WI38 (cell line): ENCODE measurements around the gene PSMC3.

Experiments
- H3K4me3 ChIP-seq: 2 replicates; pipeline ENCODE4 v1.5.1; 2011; ENCODE audit warnings: low read depth, mild to moderate bottlenecking, control low read depth, low read length
- TF ChIP-seq, protein P1 (sequence below): IDR thresholded peaks from 2 replicates; pipeline ENCODE4 v1.5.1; 2012; ENCODE audit warnings: low read depth, mild to moderate bottlenecking, control low read depth, low read length

Gene PSMC3

DNA sequence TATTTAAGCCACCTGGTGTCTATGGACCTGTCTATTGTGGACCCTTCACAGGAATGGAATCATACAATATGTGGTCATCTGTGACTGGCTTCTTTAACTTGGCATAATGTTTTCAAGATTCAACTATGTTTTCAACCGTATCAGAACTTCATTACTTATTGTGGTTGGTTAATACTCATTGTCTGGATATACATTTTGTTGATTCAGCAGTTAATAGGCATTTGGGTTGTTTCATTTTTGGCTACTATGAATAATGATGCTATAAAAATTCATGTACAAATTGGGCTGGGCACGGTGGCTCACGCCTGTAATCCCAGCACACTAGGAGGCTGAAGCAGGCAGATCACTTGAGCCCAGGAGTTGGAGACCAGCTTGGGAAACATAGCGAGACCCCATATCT is 25.2 kb upstream of the PSMC3 start:
- TF ChIP-seq, protein P1, sequence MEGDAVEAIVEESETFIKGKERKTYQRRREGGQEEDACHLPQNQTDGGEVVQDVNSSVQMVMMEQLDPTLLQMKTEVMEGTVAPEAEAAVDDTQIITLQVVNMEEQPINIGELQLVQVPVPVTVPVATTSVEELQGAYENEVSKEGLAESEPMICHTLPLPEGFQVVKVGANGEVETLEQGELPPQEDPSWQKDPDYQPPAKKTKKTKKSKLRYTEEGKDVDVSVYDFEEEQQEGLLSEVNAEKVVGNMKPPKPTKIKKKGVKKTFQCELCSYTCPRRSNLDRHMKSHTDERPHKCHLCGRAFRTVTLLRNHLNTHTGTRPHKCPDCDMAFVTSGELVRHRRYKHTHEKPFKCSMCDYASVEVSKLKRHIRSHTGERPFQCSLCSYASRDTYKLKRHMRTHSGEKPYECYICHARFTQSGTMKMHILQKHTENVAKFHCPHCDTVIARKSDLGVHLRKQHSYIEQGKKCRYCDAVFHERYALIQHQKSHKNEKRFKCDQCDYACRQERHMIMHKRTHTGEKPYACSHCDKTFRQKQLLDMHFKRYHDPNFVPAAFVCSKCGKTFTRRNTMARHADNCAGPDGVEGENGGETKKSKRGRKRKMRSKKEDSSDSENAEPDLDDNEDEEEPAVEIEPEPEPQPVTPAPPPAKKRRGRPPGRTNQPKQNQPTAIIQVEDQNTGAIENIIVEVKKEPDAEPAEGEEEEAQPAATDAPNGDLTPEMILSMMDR = no peak

DNA sequence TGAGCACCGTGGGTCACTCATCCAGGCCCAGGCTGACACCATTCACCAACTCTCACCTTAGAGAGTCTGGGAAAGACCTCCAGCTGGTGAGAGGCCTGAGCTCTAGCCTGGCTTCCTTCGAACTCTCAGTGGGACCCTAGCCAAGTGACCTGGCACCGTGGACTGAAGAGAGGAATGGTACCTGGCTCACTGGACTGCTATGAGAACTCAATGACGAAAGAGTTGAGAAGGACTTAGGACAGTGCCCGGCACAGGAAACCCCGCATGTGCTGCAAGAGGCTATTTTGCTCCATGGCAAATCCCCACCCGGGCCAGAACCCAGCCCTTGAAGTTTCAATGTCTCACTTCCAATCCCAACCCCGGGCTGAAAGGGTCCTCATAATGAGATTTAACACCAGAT is 23.3 kb upstream of the PSMC3 start:
- TF ChIP-seq, protein P1 = no peak
- H3K4me3 ChIP-seq = no peak overlapping the region

More for the DNA sequence above, 25.2 kb upstream of the PSMC3 start:
- no peak overlapping the region for H3K4me3 ChIP-seq

DNA sequence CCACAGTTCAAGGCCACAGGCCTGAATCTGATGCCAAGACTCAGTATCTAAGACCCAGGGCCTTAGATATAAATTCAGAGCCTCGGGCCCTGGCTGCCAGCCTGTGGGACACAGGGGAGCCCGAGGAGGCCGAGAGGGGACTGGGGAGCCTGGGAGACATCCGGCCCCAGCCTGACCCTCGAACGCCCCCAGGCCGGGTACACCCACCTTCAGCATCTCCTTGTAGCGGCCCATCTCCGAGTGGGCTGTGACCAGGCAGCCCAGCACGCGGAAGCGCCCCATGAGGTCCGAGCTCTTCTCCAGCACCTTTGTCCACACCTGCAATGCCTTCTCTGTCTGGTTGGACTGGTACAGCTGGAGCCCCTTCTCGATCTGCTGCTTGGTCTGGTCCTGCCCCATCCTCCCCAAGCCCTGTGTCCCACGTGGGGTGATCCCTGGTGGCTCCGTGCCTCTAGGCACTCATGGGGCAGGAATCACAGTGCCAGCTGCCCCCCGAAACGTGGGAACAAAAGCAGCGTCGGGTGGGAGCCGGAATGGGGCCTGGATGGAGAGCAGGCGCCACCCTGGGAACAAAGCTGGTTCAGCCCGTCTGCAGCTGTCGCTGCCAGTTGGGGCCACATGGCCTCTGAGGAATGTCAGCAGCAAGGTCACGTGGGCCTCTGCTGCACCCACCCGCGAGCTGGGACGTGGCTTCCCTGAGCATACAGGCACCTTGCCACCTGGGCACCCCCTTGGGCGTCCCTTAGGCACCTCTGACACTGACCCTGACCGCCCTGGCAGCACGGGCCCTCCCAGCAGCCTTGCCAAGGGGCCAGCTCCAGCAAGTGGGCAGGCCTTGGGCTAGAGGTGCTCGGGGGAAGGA is 22.6 kb upstream of the PSMC3 start, which contains the start of gene RAPSN:
TSS of gene RAPSN (minus strand) at position 571 of the 862 bp plus-strand sequence. CDS start at position 399, 172 bp downstream.
- no peak within 1 kb of the TSS for H3K4me3 ChIP-seq
- TF ChIP-seq, protein P1 = no peak

DNA sequence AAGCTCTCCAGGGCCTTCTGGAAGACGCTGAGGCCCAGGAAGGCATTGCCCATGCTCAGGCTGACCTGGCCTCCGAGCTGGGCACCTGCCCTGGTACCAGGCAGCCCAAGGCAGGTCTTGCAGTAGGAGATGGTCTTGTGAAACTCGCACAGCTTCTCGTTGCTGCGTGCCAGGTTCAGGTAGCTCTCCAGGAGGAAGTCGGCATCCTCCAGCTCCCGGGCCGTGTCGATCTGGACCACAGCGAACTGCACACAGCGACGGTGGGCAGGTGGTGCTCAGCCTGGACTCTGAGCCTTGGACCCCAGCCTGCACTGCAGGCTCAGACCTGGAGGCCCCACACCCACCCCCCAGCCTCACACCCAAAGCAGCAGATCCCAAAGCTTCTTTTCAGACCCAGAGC is 21.7 kb upstream of the PSMC3 start:
- TF ChIP-seq, protein P1 = no peak
- no peak overlapping the region for H3K4me3 ChIP-seq

DNA sequence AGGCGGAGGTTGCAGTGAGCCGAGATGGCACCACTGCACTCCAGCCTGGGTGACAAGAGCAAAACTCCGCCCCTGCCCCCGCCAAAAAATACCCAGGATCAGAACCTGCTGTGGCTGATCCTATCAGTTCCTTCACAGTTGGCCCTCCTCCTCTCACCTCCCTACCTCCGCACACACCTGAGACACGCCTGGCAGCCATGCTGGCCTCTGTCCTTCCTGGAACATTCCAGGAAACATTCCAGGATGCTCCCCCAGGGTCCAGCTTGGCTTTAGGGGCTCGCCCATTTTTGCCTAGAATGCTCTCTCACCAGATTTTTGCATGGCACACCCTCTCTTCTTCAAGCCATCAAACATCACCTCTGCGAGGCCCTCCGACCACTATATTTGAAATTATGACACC is 20.6 kb upstream of the PSMC3 start:
- TF ChIP-seq, protein P1 = no peak
- no peak overlapping the region for H3K4me3 ChIP-seq

DNA sequence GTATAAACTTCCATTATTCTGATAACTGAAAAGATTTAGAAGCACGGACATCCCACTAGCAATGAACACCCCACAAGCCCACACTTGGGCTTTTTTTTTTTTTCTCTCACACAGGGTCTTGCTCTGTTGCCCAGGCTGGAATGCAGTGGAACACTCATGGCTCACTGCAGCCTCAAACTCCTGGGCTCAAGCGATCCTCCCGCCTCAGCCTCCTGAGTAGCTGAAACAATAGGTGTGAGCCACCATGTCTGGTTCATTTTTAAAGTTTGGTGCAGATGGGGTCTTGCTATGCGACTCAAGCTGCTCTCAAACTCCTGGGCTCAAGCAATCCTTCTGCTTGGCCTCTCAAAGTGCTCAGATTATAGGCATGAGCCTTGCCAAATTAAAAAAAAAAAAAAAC is 19.6 kb upstream of the PSMC3 start:
- TF ChIP-seq, protein P1 = no peak
- no peak overlapping the region for H3K4me3 ChIP-seq

DNA sequence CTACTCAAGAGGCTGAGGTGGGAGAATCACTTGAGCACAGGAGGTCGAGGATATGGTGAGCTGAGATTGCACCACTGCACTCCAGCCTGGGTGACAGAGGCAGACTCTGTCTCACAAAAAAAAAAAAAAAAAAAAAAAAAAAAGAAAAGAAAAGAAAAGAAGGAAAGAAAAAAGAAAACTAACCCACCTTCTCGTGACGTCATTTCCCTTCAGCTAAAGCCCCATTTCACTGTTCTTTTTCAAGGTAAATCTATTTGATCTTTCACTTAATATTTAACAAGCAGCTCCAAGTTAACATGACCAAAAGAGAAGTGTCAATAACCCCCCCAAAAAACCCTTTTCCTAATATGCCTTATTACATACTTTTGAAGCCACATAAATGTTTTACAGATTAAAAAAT is 17.6 kb upstream of the PSMC3 start:
- TF ChIP-seq, protein P1 = no peak
- H3K4me3 ChIP-seq = no peak overlapping the region
